Endothelial cell (in vitro differentiated cells): ENCODE measurements around the gene EARS2. TPM values are rescaled to one million over a fixed set of nuclear protein-coding genes. Genes with fewer than 3 reads are reported as not detected.
A peak's percentile ranks its signal among the peaks of the same experiment; 100 is the strongest.

Experiments used
- DNase-seq: peaks from one replicate; pipeline ENCODE4 v3.0.0; 2021; ENCODE audit warnings: low spot score
- H3K27ac Mint-ChIP-seq: one replicate; pipeline ENCODE4 v1.8.0; 2021; ENCODE audit warnings: mixed read lengths, inconsistent platforms; ENCODE audit not compliant: unreplicated experiment
- H3K27me3 Mint-ChIP-seq: one replicate; pipeline ENCODE4 v1.8.0; 2021; ENCODE audit warnings: mild to moderate bottlenecking, moderate library complexity, mixed read lengths, inconsistent platforms; ENCODE audit not compliant: unreplicated experiment
- H3K36me3 Mint-ChIP-seq: one replicate; pipeline ENCODE4 v1.8.0; 2021; ENCODE audit warnings: mild to moderate bottlenecking, low read depth, mixed read lengths, inconsistent platforms; ENCODE audit not compliant: unreplicated experiment
- H3K4me1 Mint-ChIP-seq: one replicate; pipeline ENCODE4 v1.8.0; 2021; ENCODE audit warnings: mild to moderate bottlenecking, mixed read lengths, inconsistent platforms; ENCODE audit not compliant: unreplicated experiment
- H3K4me3 Mint-ChIP-seq: one replicate; pipeline ENCODE4 v1.8.0; 2021; ENCODE audit warnings: mild to moderate bottlenecking, mixed read lengths, inconsistent platforms; ENCODE audit not compliant: unreplicated experiment
- H3K9me3 Mint-ChIP-seq: one replicate; pipeline ENCODE4 v1.8.0; 2021; ENCODE audit warnings: mixed read lengths, inconsistent platforms; ENCODE audit not compliant: unreplicated experiment
- total RNA-seq: library from RNA; stranded (reverse); fragmentation: NEBNext Ultra II Directional; extraction: Animal tissue kit (Norgen Biotek cat#: 25700); gene quantifications from one replicate; pipeline ENCODE4 v1.2.1, GENCODE V29; 2021; ENCODE audit not compliant: unreplicated experiment
- TF ChIP-seq, protein P1 (sequence below): fragments of 200-600 bp; sonication (generic); IDR thresholded peaks from one replicate; pipeline ENCODE4 v1.5.0; 2021; ENCODE audit warnings: antibody characterized with exemption; ENCODE audit not compliant: unreplicated experiment

EARS2 gene
- total RNA-seq, 1 donor from 2014 or later: 14.1 TPM

DNA sequence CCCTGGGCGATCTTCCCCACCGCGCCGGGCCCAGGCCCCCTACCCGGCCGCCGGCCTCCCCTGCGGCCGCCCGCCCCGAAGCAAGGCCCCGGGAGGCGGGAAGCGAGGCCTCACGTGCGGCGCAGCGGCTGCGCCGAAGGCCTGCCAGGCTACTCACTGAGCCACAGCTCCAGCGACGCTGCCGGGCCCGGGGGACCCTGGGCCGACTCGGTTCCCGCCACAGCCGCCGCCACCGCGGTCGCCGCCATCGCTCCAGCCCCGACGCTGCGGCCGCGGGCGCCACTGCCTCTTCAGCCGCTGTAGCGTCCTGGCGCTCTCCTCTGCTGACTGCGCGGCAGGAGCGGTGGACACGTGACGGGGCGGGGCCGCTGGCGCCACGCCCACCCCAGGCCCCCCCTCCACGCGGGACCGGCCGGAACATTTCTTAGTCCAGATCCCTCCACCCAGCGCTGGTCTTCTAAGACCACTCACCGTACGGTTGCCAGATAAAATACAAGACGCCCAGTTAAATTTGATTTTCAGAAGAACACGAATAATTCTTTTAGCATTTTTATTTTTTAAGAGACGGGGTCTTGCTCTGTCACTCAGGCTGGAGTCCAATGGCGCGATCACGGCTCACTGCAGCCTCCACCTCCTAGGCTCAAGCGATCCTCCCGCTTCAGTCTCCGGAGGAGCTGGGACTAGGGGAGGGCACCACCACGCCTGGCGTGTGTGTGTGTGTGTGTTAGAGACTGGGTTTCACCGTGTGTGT lies 46.8 kb downstream of the EARS2 start, which contains the start of gene GGA2:
Gene GGA2, minus strand, starts transcription at position 331 of the 751 bp plus-strand sequence. Its CDS starts 83 bp downstream, at position 248.
- Mint-ChIP-seq H3K27me3 (peaks cover 8% of the 10 kb centered on the region), H3K4me1 (peaks cover 16% of the 10 kb centered on the region), H3K9me3 (no peaks in the 10 kb centered on the region), H3K27ac (peak within 1 kb of the TSS; percentile 52), H3K4me3 (peak within 1 kb of the TSS; percentile 90), H3K36me3 (peaks cover 16% of the 10 kb centered on the region)
- TF ChIP-seq, protein P1, sequence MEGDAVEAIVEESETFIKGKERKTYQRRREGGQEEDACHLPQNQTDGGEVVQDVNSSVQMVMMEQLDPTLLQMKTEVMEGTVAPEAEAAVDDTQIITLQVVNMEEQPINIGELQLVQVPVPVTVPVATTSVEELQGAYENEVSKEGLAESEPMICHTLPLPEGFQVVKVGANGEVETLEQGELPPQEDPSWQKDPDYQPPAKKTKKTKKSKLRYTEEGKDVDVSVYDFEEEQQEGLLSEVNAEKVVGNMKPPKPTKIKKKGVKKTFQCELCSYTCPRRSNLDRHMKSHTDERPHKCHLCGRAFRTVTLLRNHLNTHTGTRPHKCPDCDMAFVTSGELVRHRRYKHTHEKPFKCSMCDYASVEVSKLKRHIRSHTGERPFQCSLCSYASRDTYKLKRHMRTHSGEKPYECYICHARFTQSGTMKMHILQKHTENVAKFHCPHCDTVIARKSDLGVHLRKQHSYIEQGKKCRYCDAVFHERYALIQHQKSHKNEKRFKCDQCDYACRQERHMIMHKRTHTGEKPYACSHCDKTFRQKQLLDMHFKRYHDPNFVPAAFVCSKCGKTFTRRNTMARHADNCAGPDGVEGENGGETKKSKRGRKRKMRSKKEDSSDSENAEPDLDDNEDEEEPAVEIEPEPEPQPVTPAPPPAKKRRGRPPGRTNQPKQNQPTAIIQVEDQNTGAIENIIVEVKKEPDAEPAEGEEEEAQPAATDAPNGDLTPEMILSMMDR: no peak
- peak; percentile 76 for DNase-seq

DNA sequence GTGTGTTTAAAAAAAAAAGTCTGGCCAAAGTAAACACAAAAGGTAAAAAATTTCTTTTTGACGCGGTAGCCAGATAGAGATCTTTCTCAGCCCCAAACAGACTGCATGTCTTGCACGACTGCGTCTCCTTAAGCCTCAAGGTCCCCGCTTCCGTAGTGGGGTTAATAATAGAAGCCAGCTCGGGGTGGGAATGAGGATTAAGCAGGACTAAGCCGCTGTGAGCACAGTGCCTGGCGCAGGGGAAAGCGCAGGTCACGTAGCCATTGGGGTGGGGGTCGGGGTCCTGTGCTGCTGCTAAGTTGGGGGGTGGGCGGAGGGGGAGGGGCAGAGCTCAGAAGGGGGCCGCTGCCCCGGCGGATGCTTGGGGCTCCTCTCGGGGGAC lies 47.4 kb downstream of the EARS2 start:
- peak overlapping the region; percentile 90 for H3K4me3 Mint-ChIP-seq
- H3K27ac Mint-ChIP-seq: no peak overlapping the region
- no peaks in the 10 kb centered on the region for H3K9me3 Mint-ChIP-seq
- H3K36me3 Mint-ChIP-seq: peaks cover 16% of the 10 kb centered on the region
- TF ChIP-seq, protein P1: no peak
- peaks cover 8% of the 10 kb centered on the region for H3K27me3 Mint-ChIP-seq
- DNase-seq: peak; percentile 21
- H3K4me1 Mint-ChIP-seq: peaks cover 16% of the 10 kb centered on the region

DNA sequence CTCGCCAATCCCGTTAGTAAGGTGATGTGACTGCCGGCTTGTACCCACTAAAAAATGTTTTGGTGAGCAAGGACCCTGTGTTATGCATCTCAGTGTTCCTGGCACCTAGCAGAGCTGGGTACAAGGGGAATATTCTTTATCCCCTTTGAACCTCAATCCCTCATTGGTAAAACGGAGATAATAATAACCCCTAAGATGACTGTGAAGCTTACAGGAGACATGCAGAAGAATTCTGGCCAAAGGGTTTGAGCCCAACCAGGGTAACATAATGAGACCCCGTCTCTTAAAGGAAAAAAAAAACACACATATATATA lies 47.8 kb downstream of the EARS2 start:
- H3K4me3 Mint-ChIP-seq: peak overlapping the region; percentile 90
- peak overlapping the region; percentile 21 for H3K27ac Mint-ChIP-seq
- no peaks in the 10 kb centered on the region for H3K9me3 Mint-ChIP-seq
- DNase-seq: no peak
- H3K4me1 Mint-ChIP-seq: peaks cover 19% of the 10 kb centered on the region
- peaks cover 16% of the 10 kb centered on the region for H3K36me3 Mint-ChIP-seq
- H3K27me3 Mint-ChIP-seq: peaks cover 8% of the 10 kb centered on the region
- TF ChIP-seq, protein P1: no peak

DNA sequence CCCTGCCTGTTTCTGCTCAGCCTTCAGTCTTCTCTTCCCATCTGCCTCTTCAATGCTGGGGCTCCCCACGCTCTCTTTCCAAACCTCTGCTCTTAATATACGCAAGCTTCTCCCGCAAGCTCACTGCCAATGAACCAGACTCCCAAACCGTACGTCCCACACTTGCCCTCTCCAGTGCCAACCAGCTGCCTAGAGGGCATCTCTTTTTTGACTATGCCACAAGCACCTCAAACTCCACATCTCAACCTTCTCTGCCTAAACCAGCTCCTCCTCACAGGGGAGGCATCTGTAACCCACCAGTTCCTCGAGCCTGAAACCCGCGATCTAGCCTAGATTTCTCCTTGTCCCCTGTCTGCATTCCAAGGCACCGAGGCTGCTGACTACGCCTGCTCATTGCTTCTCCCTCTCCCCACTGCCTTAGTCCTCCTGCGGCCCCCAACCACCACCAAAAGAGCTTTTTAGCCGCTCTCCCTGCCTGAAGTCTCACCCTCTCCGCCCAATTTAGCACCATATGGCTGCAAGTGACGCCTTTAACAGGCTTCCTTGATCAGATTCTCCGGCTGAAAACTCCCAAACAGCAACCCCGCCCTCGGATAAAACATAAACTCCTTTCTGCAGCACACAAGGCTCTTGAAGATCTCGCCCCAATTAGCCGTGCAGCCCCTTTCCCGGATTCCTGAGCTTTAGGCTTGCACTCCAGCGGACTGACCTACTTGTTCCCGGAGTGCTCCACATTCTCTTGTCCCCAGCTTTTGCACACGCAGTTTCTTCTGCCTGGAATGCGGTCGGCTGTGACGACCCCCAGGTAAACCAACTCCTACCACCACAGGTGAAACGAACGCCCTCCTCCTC lies 48.3 kb downstream of the EARS2 start:
- DNase-seq: peak; percentile 13
- Mint-ChIP-seq H3K4me3 (peak overlapping the region; percentile 90), H3K27ac (peak overlapping the region; percentile 21), H3K4me1 (peaks cover 21% of the 10 kb centered on the region), H3K36me3 (peaks cover 16% of the 10 kb centered on the region), H3K9me3 (no peaks in the 10 kb centered on the region), H3K27me3 (peaks cover 6% of the 10 kb centered on the region)
- TF ChIP-seq, protein P1: no peak

DNA sequence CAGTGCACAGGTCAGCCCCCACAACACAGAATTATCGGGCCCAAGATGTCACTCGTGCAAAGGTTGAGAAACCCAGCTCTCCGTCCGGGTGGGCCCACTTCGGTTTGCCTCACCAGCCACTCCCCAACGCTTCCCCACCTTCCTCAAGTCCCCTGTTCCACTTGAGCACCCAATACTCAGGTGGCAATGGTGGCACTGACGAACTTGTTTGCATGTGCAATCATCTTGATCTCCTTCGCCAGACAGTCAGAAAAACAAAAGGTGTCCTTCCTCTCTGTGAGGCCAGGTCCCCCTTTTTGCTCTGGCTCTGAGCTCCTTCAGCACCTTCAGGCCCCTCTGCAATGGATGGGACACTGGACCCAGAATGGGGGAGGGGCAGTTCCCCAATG lies 50.5 kb downstream of the EARS2 start:
- no peak overlapping the region for H3K27ac Mint-ChIP-seq

More for the DNA sequence above, 50.5 kb downstream of the EARS2 start:
- H3K27me3 Mint-ChIP-seq: peaks cover 6% of the 10 kb centered on the region
- no peaks in the 10 kb centered on the region for H3K9me3 Mint-ChIP-seq
- H3K4me1 Mint-ChIP-seq: peaks cover 35% of the 10 kb centered on the region
- TF ChIP-seq, protein P1: no peak
- no peak for DNase-seq
- H3K4me3 Mint-ChIP-seq: no peak overlapping the region
- H3K36me3 Mint-ChIP-seq: peaks cover 16% of the 10 kb centered on the region
